ENCODE results near the gene DDX3X.

DNA sequence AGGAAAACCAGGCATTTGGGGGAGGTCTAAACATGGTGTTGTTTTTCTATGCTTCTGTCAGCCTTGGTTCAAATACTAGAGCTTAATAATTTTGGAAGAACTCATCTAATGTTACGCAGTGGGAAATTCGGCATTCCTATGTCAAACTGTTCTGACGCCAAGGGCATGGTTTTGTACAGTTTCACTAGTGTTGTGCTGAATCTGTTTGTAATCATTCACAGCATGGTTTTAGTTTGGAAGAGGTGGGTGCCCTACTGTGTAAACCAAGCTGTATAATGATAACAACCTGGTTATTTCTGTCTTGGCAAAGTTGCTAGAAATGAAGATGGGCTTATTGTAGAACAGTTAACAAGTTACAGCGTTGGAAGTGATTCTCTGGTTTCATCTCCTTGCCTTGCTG is 5.2 kb downstream of the DDX3X start:
- TF ChIP-seq, protein P1, sequence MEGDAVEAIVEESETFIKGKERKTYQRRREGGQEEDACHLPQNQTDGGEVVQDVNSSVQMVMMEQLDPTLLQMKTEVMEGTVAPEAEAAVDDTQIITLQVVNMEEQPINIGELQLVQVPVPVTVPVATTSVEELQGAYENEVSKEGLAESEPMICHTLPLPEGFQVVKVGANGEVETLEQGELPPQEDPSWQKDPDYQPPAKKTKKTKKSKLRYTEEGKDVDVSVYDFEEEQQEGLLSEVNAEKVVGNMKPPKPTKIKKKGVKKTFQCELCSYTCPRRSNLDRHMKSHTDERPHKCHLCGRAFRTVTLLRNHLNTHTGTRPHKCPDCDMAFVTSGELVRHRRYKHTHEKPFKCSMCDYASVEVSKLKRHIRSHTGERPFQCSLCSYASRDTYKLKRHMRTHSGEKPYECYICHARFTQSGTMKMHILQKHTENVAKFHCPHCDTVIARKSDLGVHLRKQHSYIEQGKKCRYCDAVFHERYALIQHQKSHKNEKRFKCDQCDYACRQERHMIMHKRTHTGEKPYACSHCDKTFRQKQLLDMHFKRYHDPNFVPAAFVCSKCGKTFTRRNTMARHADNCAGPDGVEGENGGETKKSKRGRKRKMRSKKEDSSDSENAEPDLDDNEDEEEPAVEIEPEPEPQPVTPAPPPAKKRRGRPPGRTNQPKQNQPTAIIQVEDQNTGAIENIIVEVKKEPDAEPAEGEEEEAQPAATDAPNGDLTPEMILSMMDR (conservative IDR thresholded peaks at IDR 0.05; ENCODE audit: low read length), result no peak
- no peak for TF ChIP-seq EZH2phosphoT487 (IDR thresholded peaks at IDR 0.05; ENCODE audit: borderline replicate concordance, low read depth, low read length)

Measured in OCI-LY7 (cell line).